Umbilical cord (tissue), 2 donors: Measurements from ENCODE around the gene SH3BP5L. TPM values are rescaled to one million over a fixed set of nuclear protein-coding genes. Genes with fewer than 3 reads are reported as not detected.

Source experiments
- DNase-seq: peaks from one replicate; pipeline ENCODE4 v3.0.0-alpha.2; 2015; ENCODE audit warnings: low spot score
- total RNA-seq: library from RNA; depleted of rRNA; stranded (reverse); fragments of >200 nt; gene quantifications from one replicate; pipeline ENCODE4 v1.2.3, GENCODE V29; 2014; ENCODE audit warnings: low replicate concordance; ENCODE audit not compliant: insufficient read depth

The SH3BP5L gene
- total RNA-seq, 1 donor from 2014 or later = 14.0 TPM

GRCh38 chr1:248851390-248851789 lies 25.7 kb upstream of the SH3BP5L start:
- no peak for DNase-seq

GRCh38 chr1:248850536-248851251 lies 25.0 kb upstream of the SH3BP5L start:
- no peak for DNase-seq

- no peak for DNase-seq
Measured at GRCh38 chr1:248850124-248850523, 24.4 kb upstream of the SH3BP5L start.

- DNase-seq = no peak
Measured at GRCh38 chr1:248849637-248850036, 23.9 kb upstream of the SH3BP5L start.

GRCh38 chr1:248849152-248849551 lies 23.4 kb upstream of the SH3BP5L start:
- DNase-seq = no peak

- DNase-seq = no peak
Measured at GRCh38 chr1:248848602-248849001, 22.9 kb upstream of the SH3BP5L start.

GRCh38 chr1:248847956-248848561 lies 22.3 kb upstream of the SH3BP5L start:
- DNase-seq = no peak

GRCh38 chr1:248847181-248847955 lies 21.7 kb upstream of the SH3BP5L start:
- no peak for DNase-seq

GRCh38 chr1:248844526-248844925 lies 18.8 kb upstream of the SH3BP5L start:
- DNase-seq = no peak

GRCh38 chr1:248843687-248844086 lies 18.0 kb upstream of the SH3BP5L start:
- no peak for DNase-seq

GRCh38 chr1:248842781-248843331 lies 17.1 kb upstream of the SH3BP5L start:
- no peak for DNase-seq

- peak; percentile 69 for DNase-seq
Measured at GRCh38 chr1:248841702-248842395, 16.1 kb upstream of the SH3BP5L start.

- DNase-seq = no peak
Measured at GRCh38 chr1:248840946-248841345, 15.2 kb upstream of the SH3BP5L start.

GRCh38 chr1:248839168-248839555 lies 13.4 kb upstream of the SH3BP5L start:
- no peak for DNase-seq

- DNase-seq = peak; percentile 94
Measured at GRCh38 chr1:248838357-248839167, 12.8 kb upstream of the SH3BP5L start.

- DNase-seq = peak; percentile 99
Measured at GRCh38 chr1:248837781-248838356, 12.2 kb upstream of the SH3BP5L start, which contains the start of gene ZNF672. TSS of gene ZNF672 (plus strand) at chr1:248838224. CDS start at chr1:248847275, 9,051 bp downstream.

GRCh38 chr1:248837045-248837780 lies 11.5 kb upstream of the SH3BP5L start:
- no peak for DNase-seq

GRCh38 chr1:248834343-248834940 lies 8.7 kb upstream of the SH3BP5L start:
- DNase-seq = no peak

- no peak for DNase-seq
Measured at GRCh38 chr1:248831842-248832241, 6.1 kb upstream of the SH3BP5L start.
